Heart left ventricle (tissue), 13 donors: ENCODE results near the gene NUDT4B.
"Not testable (repeated sequence)": the region's sequence is repeated elsewhere in the genome, so short reads cannot be mapped to it uniquely, and the experiment has no call there.

Experiments
- POLR2A ChIP-seq, 2 donors: fragments of 450-650 bp; IDR thresholded peaks; one replicate each; pipeline ENCODE4 v1.6.1; 2017; ENCODE audit warnings: antibody characterized with exemption in 2 of 2, mild to moderate bottlenecking in 2 of 2, moderate library complexity in 2 of 2
- TF ChIP-seq, protein P1 (sequence below), 12 donors: fragments of 200-600 bp; sonication (generic) in 4 of 12; IDR thresholded peaks; one replicate each; pipeline versions ENCODE4 v1.5.0 to v1.8.0; 2018 to 2022; ENCODE audit warnings: antibody characterized with exemption in 12 of 12, mild to moderate bottlenecking in 5 of 12
- donor health status: ischemic (EF 13 %, LVEDD 7.1; RV severe dilation, severe dysfunction).
- donor health status: DM: no; HTN: yes; CAD: no.
- donor health status: DM: no; HTN: no; CAD: no.
- donor health status: ischemic (EF 25% LVEDD 6.9; RV normal size, moderate dysfunction).
- donor health status: ischemic (EF 25% LVEDD 5.7; RV mildly dilated, moderate dysfunction).
- donor health status: ischemic (EF 35%, LVEDD 5.7; RV mildly dilated, moderate dysfunction).
- donor health status: nonischemic (EF 11% LVEDD 7.7; RV severe dilation, severe dysfunction).
- donor health status: DM: yes; HTN: yes; CAD: no.
- donor health status: PGD.
- donor health status: ischemic (EF 29% LVEDD 5.4; RV normal size, mild dysfunction).
- donor health status: nonischemic (EF 23%, LVEDD 6.1; RV moderate dilation, normal function).

DNA sequence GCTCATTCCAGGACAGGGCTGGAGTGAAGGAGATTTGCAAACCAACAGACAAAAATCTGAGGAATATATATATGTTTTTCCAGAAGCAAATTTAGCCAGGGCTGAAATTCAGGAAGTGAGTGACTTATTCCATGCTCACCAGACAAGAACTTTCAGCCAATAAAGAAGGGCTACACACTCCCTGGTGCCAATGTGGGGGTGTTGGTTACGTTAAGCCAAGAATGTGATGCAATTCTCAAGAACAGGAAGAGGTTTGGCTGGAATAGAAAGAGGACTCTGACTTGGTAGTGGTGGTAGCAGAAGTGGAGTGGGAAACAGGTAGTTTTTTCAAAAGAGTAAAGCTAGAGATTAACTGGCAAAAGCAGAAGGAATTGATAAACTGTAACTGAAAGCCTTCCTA lies 11.6 kb downstream of the NUDT4B start:
- TF ChIP-seq, protein P1, sequence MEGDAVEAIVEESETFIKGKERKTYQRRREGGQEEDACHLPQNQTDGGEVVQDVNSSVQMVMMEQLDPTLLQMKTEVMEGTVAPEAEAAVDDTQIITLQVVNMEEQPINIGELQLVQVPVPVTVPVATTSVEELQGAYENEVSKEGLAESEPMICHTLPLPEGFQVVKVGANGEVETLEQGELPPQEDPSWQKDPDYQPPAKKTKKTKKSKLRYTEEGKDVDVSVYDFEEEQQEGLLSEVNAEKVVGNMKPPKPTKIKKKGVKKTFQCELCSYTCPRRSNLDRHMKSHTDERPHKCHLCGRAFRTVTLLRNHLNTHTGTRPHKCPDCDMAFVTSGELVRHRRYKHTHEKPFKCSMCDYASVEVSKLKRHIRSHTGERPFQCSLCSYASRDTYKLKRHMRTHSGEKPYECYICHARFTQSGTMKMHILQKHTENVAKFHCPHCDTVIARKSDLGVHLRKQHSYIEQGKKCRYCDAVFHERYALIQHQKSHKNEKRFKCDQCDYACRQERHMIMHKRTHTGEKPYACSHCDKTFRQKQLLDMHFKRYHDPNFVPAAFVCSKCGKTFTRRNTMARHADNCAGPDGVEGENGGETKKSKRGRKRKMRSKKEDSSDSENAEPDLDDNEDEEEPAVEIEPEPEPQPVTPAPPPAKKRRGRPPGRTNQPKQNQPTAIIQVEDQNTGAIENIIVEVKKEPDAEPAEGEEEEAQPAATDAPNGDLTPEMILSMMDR (IDR thresholded peaks at IDR 0.05): not testable (repeated sequence)
- TF ChIP-seq POLR2A (IDR thresholded peaks at IDR 0.05): not testable (repeated sequence)
